GM18867 (cell line): ENCODE results near the gene ZNF638.

Experiments
- ATAC-seq: cut with Tn5 transposase; IDR thresholded peaks from one replicate; pipeline ENCODE4 v1.9.1; 2021; ENCODE audit warnings: mild to moderate bottlenecking, moderate library complexity; ENCODE audit not compliant: unreplicated experiment

ZNF638 gene

GRCh38 chr2:71468279-71469015 lies 136.9 kb downstream of the ZNF638 start:
- no peak for ATAC-seq

- no peak for ATAC-seq
These were observed 138.1 kb downstream of the ZNF638 start for GRCh38 chr2:71469403-71470398.

- ATAC-seq: no peak
These were observed 139.7 kb downstream of the ZNF638 start for GRCh38 chr2:71471276-71471675.

GRCh38 chr2:71472019-71472418 lies 140.4 kb downstream of the ZNF638 start:
- no peak for ATAC-seq

GRCh38 chr2:71473346-71474031 lies 141.9 kb downstream of the ZNF638 start:
- ATAC-seq: no peak

- no peak for ATAC-seq
These were observed 142.6 kb downstream of the ZNF638 start for GRCh38 chr2:71474116-71474743.

GRCh38 chr2:71474744-71475397 lies 143.3 kb downstream of the ZNF638 start:
- ATAC-seq: no peak

GRCh38 chr2:71476495-71476894 lies 144.9 kb downstream of the ZNF638 start:
- ATAC-seq: no peak

- no peak for ATAC-seq
These were observed 145.7 kb downstream of the ZNF638 start for GRCh38 chr2:71477231-71477691.

- ATAC-seq: no peak
These were observed 147.2 kb downstream of the ZNF638 start for GRCh38 chr2:71478806-71479205.

GRCh38 chr2:71479261-71479660 lies 147.7 kb downstream of the ZNF638 start:
- ATAC-seq: no peak

- no peak for ATAC-seq
These were observed 149.5 kb downstream of the ZNF638 start for GRCh38 chr2:71481111-71481510.

- ATAC-seq: no peak
These were observed 150.5 kb downstream of the ZNF638 start for GRCh38 chr2:71482055-71482454.

GRCh38 chr2:71483246-71483645 lies 151.7 kb downstream of the ZNF638 start:
- ATAC-seq: no peak

- ATAC-seq: no peak
These were observed 152.8 kb downstream of the ZNF638 start for GRCh38 chr2:71484354-71484753.
